ENCODE results near the gene LRRN2. TPM values are rescaled to one million over a fixed set of nuclear protein-coding genes. Genes with fewer than 3 reads are reported as not detected.

The LRRN2 gene
- total and polyA plus RNA-seq, 2 experiments from 2014 or later: 0.74 to 2.6 TPM

DNA sequence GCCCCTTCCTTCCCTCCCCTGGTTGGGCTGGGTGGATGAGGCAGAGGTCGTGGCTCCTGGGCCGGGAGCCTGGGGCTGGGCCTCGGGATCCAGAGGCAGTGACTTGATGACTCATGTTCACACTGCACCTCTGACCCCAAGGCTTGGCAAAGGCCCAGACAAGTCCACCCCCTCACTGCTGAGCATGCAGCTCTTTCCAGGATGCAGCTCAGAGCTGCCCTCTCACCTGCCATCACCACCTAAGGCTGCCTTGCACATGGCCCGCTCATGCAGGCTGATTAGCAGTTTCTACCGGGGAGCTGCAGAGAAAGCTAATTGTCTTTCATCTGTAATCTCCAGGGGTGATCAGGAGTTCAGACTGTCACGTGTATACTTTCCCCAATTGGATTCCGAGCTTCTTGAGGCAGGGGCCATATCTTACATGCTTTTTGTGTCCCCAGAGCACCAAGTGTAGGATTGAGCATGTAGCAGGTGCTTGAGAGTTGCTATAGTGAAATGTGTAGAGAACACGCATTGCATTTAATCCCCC is 62.1 kb downstream of the LRRN2 start (continued):
- TF ChIP-seq, protein P1, sequence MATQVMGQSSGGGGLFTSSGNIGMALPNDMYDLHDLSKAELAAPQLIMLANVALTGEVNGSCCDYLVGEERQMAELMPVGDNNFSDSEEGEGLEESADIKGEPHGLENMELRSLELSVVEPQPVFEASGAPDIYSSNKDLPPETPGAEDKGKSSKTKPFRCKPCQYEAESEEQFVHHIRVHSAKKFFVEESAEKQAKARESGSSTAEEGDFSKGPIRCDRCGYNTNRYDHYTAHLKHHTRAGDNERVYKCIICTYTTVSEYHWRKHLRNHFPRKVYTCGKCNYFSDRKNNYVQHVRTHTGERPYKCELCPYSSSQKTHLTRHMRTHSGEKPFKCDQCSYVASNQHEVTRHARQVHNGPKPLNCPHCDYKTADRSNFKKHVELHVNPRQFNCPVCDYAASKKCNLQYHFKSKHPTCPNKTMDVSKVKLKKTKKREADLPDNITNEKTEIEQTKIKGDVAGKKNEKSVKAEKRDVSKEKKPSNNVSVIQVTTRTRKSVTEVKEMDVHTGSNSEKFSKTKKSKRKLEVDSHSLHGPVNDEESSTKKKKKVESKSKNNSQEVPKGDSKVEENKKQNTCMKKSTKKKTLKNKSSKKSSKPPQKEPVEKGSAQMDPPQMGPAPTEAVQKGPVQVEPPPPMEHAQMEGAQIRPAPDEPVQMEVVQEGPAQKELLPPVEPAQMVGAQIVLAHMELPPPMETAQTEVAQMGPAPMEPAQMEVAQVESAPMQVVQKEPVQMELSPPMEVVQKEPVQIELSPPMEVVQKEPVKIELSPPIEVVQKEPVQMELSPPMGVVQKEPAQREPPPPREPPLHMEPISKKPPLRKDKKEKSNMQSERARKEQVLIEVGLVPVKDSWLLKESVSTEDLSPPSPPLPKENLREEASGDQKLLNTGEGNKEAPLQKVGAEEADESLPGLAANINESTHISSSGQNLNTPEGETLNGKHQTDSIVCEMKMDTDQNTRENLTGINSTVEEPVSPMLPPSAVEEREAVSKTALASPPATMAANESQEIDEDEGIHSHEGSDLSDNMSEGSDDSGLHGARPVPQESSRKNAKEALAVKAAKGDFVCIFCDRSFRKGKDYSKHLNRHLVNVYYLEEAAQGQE (IDR thresholded peaks at IDR 0.05; ENCODE audit: unreplicated experiment): no peak
- TF ChIP-seq JUNB (IDR thresholded peaks at IDR 0.05; ENCODE audit: unreplicated experiment): no peak
- TF ChIP-seq, protein P2, sequence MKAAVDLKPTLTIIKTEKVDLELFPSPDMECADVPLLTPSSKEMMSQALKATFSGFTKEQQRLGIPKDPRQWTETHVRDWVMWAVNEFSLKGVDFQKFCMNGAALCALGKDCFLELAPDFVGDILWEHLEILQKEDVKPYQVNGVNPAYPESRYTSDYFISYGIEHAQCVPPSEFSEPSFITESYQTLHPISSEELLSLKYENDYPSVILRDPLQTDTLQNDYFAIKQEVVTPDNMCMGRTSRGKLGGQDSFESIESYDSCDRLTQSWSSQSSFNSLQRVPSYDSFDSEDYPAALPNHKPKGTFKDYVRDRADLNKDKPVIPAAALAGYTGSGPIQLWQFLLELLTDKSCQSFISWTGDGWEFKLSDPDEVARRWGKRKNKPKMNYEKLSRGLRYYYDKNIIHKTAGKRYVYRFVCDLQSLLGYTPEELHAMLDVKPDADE (IDR thresholded peaks at IDR 0.05): no peak
- no peak for TF ChIP-seq ZNF331 (CRISPR knock-in tag; IDR thresholded peaks at IDR 0.05; ENCODE audit: low read depth)

DNA sequence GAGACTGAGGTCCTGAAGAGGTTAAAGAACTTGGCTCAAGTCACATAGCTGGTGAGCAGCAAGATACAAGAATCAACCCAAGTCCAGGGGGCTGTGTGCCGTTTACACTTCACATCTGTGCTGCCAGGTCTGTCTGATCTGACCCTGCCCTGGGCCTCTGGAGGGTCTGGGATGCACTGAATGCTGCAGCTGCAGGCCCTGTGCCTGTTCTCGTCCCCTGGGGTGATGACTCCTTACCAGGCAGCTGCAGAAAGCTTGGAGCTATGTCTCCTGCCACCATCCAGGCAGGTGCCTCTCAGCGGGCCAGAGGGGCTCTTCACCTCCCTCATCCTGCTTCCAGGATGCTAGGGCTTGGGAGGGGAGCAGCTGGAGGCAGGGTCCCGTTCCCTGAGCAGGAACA is 63.5 kb downstream of the LRRN2 start:
- peaks cover 12% of the 10 kb centered on the region for H3K27me3 Mint-ChIP-seq (ENCODE audit: insufficient read depth, low read depth, poor library complexity)
- TF ChIP-seq EZH2phosphoT487 (IDR thresholded peaks at IDR 0.05; ENCODE audit: unreplicated experiment) (no peak), POLR2AphosphoS5 (IDR thresholded peaks at IDR 0.05; ENCODE audit: low read depth) (no peak), ZNF114 (CRISPR knock-in tag; IDR thresholded peaks at IDR 0.05) (no peak), CREB1 (CRISPR knock-in tag; IDR thresholded peaks at IDR 0.05; ENCODE audit: low read depth) (no peak), EZH2 (IDR thresholded peaks at IDR 0.05; ENCODE audit: low read depth, unreplicated experiment) (no peak), JUNB (IDR thresholded peaks at IDR 0.05; ENCODE audit: unreplicated experiment) (no peak), STAT1 (IDR thresholded peaks at IDR 0.05; ENCODE audit: unreplicated experiment) (no peak)
- TF ChIP-seq, protein P1 (IDR thresholded peaks at IDR 0.05; ENCODE audit: unreplicated experiment): no peak
- TF ChIP-seq, protein P3, sequence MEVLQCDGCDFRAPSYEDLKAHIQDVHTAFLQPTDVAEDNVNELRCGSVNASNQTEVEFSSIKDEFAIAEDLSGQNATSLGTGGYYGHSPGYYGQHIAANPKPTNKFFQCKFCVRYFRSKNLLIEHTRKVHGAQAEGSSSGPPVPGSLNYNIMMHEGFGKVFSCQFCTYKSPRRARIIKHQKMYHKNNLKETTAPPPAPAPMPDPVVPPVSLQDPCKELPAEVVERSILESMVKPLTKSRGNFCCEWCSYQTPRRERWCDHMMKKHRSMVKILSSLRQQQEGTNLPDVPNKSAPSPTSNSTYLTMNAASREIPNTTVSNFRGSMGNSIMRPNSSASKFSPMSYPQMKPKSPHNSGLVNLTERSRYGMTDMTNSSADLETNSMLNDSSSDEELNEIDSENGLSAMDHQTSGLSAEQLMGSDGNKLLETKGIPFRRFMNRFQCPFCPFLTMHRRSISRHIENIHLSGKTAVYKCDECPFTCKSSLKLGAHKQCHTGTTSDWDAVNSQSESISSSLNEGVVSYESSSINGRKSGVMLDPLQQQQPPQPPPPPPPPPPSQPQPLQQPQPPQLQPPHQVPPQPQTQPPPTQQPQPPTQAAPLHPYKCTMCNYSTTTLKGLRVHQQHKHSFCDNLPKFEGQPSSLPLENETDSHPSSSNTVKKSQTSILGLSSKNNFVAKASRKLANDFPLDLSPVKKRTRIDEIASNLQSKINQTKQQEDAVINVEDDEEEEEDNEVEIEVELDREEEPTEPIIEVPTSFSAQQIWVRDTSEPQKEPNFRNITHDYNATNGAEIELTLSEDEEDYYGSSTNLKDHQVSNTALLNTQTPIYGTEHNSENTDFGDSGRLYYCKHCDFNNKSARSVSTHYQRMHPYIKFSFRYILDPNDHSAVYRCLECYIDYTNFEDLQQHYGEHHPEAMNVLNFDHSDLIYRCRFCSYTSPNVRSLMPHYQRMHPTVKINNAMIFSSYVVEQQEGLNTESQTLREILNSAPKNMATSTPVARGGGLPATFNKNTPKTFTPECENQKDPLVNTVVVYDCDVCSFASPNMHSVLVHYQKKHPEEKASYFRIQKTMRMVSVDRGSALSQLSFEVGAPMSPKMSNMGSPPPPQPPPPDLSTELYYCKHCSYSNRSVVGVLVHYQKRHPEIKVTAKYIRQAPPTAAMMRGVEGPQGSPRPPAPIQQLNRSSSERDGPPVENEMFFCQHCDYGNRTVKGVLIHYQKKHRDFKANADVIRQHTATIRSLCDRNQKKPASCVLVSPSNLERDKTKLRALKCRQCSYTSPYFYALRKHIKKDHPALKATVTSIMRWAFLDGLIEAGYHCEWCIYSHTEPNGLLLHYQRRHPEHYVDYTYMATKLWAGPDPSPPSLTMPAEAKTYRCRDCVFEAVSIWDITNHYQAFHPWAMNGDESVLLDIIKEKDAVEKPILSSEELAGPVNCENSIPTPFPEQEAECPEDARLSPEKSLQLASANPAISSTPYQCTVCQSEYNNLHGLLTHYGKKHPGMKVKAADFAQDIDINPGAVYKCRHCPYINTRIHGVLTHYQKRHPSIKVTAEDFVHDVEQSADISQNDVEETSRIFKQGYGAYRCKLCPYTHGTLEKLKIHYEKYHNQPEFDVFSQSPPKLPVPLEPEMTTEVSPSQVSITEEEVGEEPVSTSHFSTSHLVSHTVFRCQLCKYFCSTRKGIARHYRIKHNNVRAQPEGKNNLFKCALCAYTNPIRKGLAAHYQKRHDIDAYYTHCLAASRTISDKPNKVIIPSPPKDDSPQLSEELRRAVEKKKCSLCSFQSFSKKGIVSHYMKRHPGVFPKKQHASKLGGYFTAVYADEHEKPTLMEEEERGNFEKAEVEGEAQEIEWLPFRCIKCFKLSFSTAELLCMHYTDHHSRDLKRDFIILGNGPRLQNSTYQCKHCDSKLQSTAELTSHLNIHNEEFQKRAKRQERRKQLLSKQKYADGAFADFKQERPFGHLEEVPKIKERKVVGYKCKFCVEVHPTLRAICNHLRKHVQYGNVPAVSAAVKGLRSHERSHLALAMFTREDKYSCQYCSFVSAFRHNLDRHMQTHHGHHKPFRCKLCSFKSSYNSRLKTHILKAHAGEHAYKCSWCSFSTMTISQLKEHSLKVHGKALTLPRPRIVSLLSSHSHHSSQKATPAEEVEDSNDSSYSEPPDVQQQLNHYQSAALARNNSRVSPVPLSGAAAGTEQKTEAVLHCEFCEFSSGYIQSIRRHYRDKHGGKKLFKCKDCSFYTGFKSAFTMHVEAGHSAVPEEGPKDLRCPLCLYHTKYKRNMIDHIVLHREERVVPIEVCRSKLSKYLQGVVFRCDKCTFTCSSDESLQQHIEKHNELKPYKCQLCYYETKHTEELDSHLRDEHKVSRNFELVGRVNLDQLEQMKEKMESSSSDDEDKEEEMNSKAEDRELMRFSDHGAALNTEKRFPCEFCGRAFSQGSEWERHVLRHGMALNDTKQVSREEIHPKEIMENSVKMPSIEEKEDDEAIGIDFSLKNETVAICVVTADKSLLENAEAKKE (CRISPR knock-in tag; IDR thresholded peaks at IDR 0.05): no peak

More for the DNA sequence above, 63.5 kb downstream of the LRRN2 start:
- Mint-ChIP-seq H3K9me3 (no peaks in the 10 kb centered on the region), H3K36me3 (ENCODE audit: low read depth) (no peaks in the 10 kb centered on the region), H3K4me1 (peaks cover 29% of the 10 kb centered on the region), H3K27ac (no peak overlapping the region), H3K4me3 (no peak overlapping the region)
- Histone ChIP-seq H3F3A (replicated peaks; ENCODE audit: low read depth) (no peaks in the 10 kb centered on the region), H2AFZ (no peak overlapping the region), H3K9me2 (ENCODE audit: insufficient read depth) (no peaks in the 10 kb centered on the region), H4K20me1 (replicated peaks; ENCODE audit: insufficient read depth) (no peaks in the 10 kb centered on the region), H3K4me1 (ENCODE audit: insufficient read depth) (0 out of 2 replicates have a peak, but pooled peaks cover under 1% of the 10 kb centered on the region), H3K27me3 (ENCODE audit: insufficient read depth) (no peaks in the 10 kb centered on the region), H3K4me3 (no peak overlapping the region), H3K27ac (ENCODE audit: low read depth) (no peak overlapping the region), H3K79me2 (replicated peaks; ENCODE audit: insufficient read depth) (no peaks in the 10 kb centered on the region), H3K36me3 (ENCODE audit: insufficient read depth) (no peaks in the 10 kb centered on the region), H3K4me2 (no peak overlapping the region)
- ATAC-seq: no peak
- DNase-seq (ENCODE audit: low spot score): no peak

Measured in GM23338 (cell line).